ENCODE measurements around the gene SRGN. TPM values are rescaled to one million over a fixed set of nuclear protein-coding genes. Genes with fewer than 3 reads are reported as not detected.
A peak's percentile ranks its signal among the peaks of the same experiment; 100 is the strongest.

The SRGN gene
- total and polyA plus RNA-seq, 2 of the 13 experiments (the other 11 are each of a cell fraction or from before 2014, with no cell fraction given): 0.09 TPM; not detected in 1

GRCh38 chr10:69101451-69102095, 13.7 kb downstream of the SRGN start:
- Histone ChIP-seq H3K79me2 (ENCODE audit: insufficient read depth, low read length) (no peaks in the 10 kb centered on the region), H3K9ac (ENCODE audit: insufficient read depth, low read depth, low read length) (no peak overlapping the region)
- no peak for FAIRE-seq

DNA sequence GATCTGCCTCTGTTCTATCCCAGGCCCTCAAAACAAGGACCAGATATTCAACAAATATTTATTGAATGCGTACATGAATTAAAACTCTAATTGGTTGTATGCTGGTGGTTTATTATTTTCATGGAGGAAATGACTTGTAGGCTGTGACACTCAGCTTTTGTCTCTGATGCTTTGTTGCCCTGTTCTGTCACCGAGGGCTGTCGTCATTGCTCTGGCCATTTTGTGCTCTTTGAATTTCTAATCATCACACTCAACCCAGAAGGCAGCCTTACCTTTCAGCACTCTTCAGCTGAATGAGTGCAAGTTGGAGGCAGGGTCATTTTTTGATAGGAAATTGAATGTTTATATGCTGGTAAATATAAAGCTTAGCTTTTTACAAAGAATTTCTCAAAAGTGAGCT, 14.5 kb downstream of the SRGN start:
- Histone ChIP-seq H3K27ac (ENCODE audit: extremely low read length, insufficient read depth, low read length) (no peak overlapping the region), H3K4me3 (replicated peaks in 1 of 3; ENCODE audit: insufficient read depth in 1 of 3, low read depth in 2 of 3, low read length in 3 of 3) (no peak overlapping the region), H3K79me2 (ENCODE audit: insufficient read depth, low read length) (no peaks in the 10 kb centered on the region), H3K36me3 (replicated peaks in 1 of 2; ENCODE audit: control insufficient read depth in 1 of 2, insufficient read depth in 2 of 2, low read length in 2 of 2) (no peaks in the 10 kb centered on the region), H3K4me2 (ENCODE audit: low read depth, low read length) (no peak overlapping the region), H4K20me1 (ENCODE audit: insufficient read depth, low read length) (no peaks in the 10 kb centered on the region), H3K9me3 (ENCODE audit: low read length) (no peaks in the 10 kb centered on the region), H3K9ac (ENCODE audit: insufficient read depth, low read depth, low read length) (no peak overlapping the region), H3K27me3 (ENCODE audit: control insufficient read depth in 1 of 2, insufficient read depth in 2 of 2, low read length in 2 of 2) (peaks cover 0 to 7% of the 10 kb centered on the region in 2 experiments; a peak in 1 of 5 replicates), H3K4me1 (ENCODE audit: insufficient read depth, low read length) (no peaks in the 10 kb centered on the region), H2AFZ (ENCODE audit: low read length) (no peak overlapping the region)
- ATAC-seq: no peak
- intact Hi-C loops (cut with micrococcal nuclease; ENCODE audit: unreplicated experiment) (no loop called here), in situ Hi-C loops (cut with HindIII; ENCODE audit: extremely low pct_ligation_motif_present, low pct_unique_long_range_greater_than_20kb) (no loop called here)
- no peak for DNase-seq (ENCODE audit: low spot score)
- CTCF ChIA-PET (ENCODE audit: low intra/inter-chr PET ratio, low total read pairs): no interaction called here
- POLR2A ChIA-PET: no interaction called here
- FAIRE-seq: no peak
- TF ChIP-seq MAFF (IDR thresholded peaks at IDR 0.05; ENCODE audit: low read depth, low read length) (no peak), ZFP36L2 (CRISPR knock-in tag; IDR thresholded peaks at IDR 0.05) (no peak), KLF15 (CRISPR knock-in tag; IDR thresholded peaks at IDR 0.05; ENCODE audit: borderline replicate concordance) (no peak), ZNF678 (CRISPR knock-in tag; IDR thresholded peaks at IDR 0.05) (no peak), MXD4 (CRISPR knock-in tag; IDR thresholded peaks at IDR 0.05) (no peak), TBX2 (CRISPR knock-in tag; IDR thresholded peaks at IDR 0.05; ENCODE audit: borderline replicate concordance) (no peak), ZNF891 (CRISPR knock-in tag; IDR thresholded peaks at IDR 0.05) (no peak), BRCA1 (CRISPR knock-in tag; IDR thresholded peaks at IDR 0.05) (no peak), ZNF256 (CRISPR knock-in tag; conservative IDR thresholded peaks at IDR 0.05) (no peak), ZNF841 (CRISPR knock-in tag; IDR thresholded peaks at IDR 0.05; ENCODE audit: borderline replicate concordance) (no peak)
- BruUV-seq (replicated peaks): no TSS peak
- 48% methylated on average over 3 of the region's 3 CpGs for WGBS (ENCODE audit: low lambda C conversion rate)

More at GRCh38 chr10:69101451-69102095, 13.7 kb downstream of the SRGN start:
- DNase-seq (ENCODE audit: low spot score) (no peak), ATAC-seq (no peak)
- Histone ChIP-seq H4K20me1 (ENCODE audit: insufficient read depth, low read length) (no peaks in the 10 kb centered on the region), H3K27me3 (ENCODE audit: control insufficient read depth in 1 of 2, insufficient read depth in 2 of 2, low read length in 2 of 2) (peaks cover 0 to 7% of the 10 kb centered on the region in 2 experiments; a peak in 1 of 5 replicates), H3K4me1 (ENCODE audit: insufficient read depth, low read length) (no peaks in the 10 kb centered on the region), H3K4me3 (replicated peaks in 1 of 3; ENCODE audit: insufficient read depth in 1 of 3, low read depth in 2 of 3, low read length in 3 of 3) (no peak overlapping the region), H3K9me3 (ENCODE audit: low read length) (no peaks in the 10 kb centered on the region), H2AFZ (ENCODE audit: low read length) (no peak overlapping the region), H3K4me2 (ENCODE audit: low read depth, low read length) (no peak overlapping the region), H3K36me3 (replicated peaks in 1 of 2; ENCODE audit: control insufficient read depth in 1 of 2, insufficient read depth in 2 of 2, low read length in 2 of 2) (no peaks in the 10 kb centered on the region), H3K27ac (ENCODE audit: extremely low read length, insufficient read depth, low read length) (no peak overlapping the region)
- 9% methylated on average over 6 of the region's 6 CpGs for WGBS (ENCODE audit: low lambda C conversion rate)
- POLR2A ChIA-PET: no interaction called here
- CTCF ChIA-PET (ENCODE audit: low intra/inter-chr PET ratio, low total read pairs): no interaction called here
- intact Hi-C loops (cut with micrococcal nuclease; ENCODE audit: unreplicated experiment): no loop called here
- in situ Hi-C loops (cut with HindIII; ENCODE audit: extremely low pct_ligation_motif_present, low pct_unique_long_range_greater_than_20kb): no loop called here
- 0 out of 2 replicates have a peak, but pooled peaks have one; percentile 49 for TF ChIP-seq ZNF121 (CRISPR knock-in tag; IDR thresholded peaks at IDR 0.05)
- TF ChIP-seq, protein P1, sequence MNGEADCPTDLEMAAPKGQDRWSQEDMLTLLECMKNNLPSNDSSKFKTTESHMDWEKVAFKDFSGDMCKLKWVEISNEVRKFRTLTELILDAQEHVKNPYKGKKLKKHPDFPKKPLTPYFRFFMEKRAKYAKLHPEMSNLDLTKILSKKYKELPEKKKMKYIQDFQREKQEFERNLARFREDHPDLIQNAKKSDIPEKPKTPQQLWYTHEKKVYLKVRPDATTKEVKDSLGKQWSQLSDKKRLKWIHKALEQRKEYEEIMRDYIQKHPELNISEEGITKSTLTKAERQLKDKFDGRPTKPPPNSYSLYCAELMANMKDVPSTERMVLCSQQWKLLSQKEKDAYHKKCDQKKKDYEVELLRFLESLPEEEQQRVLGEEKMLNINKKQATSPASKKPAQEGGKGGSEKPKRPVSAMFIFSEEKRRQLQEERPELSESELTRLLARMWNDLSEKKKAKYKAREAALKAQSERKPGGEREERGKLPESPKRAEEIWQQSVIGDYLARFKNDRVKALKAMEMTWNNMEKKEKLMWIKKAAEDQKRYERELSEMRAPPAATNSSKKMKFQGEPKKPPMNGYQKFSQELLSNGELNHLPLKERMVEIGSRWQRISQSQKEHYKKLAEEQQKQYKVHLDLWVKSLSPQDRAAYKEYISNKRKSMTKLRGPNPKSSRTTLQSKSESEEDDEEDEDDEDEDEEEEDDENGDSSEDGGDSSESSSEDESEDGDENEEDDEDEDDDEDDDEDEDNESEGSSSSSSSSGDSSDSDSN (CRISPR knock-in tag; IDR thresholded peaks at IDR 0.05): no peak
- BruUV-seq (replicated peaks): no TSS peak
